PFSK-1 (cell line): ENCODE data around the gene RINT1.

Experiments
- FOXP2 ChIP-seq: optimal IDR thresholded peaks from 2 replicates; pipeline ENCODE3; 2011; ENCODE audit warnings: borderline replicate concordance, control low read depth, inconsistent platforms; ENCODE audit not compliant: insufficient read depth; ENCODE audit errors: extremely low read length, extremely low read depth
- POLR2AphosphoS5 ChIP-seq: IDR thresholded peaks from 2 replicates; pipeline ENCODE4 v1.6.1; 2012; ENCODE audit warnings: low read depth, mild to moderate bottlenecking, control low read depth, low read length, moderate library complexity
- REST ChIP-seq, 2 experiments: IDR thresholded peaks; 2 replicates each; pipeline versions ENCODE4 v1.6.1 to v1.8.0; 2011 to 2012; ENCODE audit warnings: low read depth in 2 of 2, low read length in 2 of 2, control low read depth in 1 of 2, inconsistent platforms in 1 of 2, mild to moderate bottlenecking in 1 of 2, moderate library complexity in 1 of 2; ENCODE audit not compliant: insufficient read depth in 1 of 2
- SIN3A ChIP-seq: IDR thresholded peaks from 2 replicates; pipeline ENCODE4 v1.6.1; 2012; ENCODE audit warnings: mild to moderate bottlenecking, low read length, moderate library complexity, borderline replicate concordance; ENCODE audit not compliant: insufficient read depth

- TF ChIP-seq REST (IDR thresholded peaks at IDR 0.05; ENCODE audit: insufficient read depth in 1 of 2, low read depth in 2 of 2, low read length in 2 of 2) (no peak), POLR2AphosphoS5 (no peak), FOXP2 (no peak), SIN3A (no peak)
Measured at GRCh38 chr7:105487579-105488571, 44.1 kb upstream of the RINT1 start.
